H9 (cell line): ENCODE data around the gene ZNF775. TPM values are rescaled to one million over a fixed set of nuclear protein-coding genes. Genes with fewer than 3 reads are reported as not detected.

Experiments used
- DNase-seq: peaks from one replicate; pipeline ENCODE4 v3.0.0-alpha.2; 2017
- H2AFZ ChIP-seq: one replicate; pipeline ENCODE4 v1.6.1; 2013; ENCODE audit warnings: mild to moderate bottlenecking, low read length, control low read depth, moderate library complexity
- H2AK5ac ChIP-seq: 2 replicates; pipeline ENCODE4 v1.6.1; 2013; ENCODE audit warnings: low read length, control low read depth, mixed read lengths; ENCODE audit not compliant: insufficient read length
- H2BK120ac ChIP-seq: one replicate; pipeline ENCODE4 v1.6.1; 2013; ENCODE audit warnings: low read depth, mild to moderate bottlenecking, low read length, control low read depth, inconsistent platforms; ENCODE audit not compliant: poor library complexity, severe bottlenecking
- H2BK12ac ChIP-seq: 2 replicates; pipeline ENCODE4 v1.6.1; 2013; ENCODE audit warnings: low read length, control low read depth, mixed read lengths, low read depth; ENCODE audit not compliant: insufficient read length
- H2BK15ac ChIP-seq: 2 replicates; pipeline ENCODE4 v1.6.1; 2013; ENCODE audit warnings: low read depth, low read length, control low read depth
- H2BK20ac ChIP-seq: one replicate; pipeline ENCODE4 v1.6.1; 2013; ENCODE audit warnings: low read depth, mild to moderate bottlenecking, low read length, control low read depth, inconsistent platforms; ENCODE audit not compliant: poor library complexity, severe bottlenecking
- H2BK5ac ChIP-seq: 2 replicates; pipeline ENCODE4 v1.6.1; 2013; ENCODE audit warnings: low read length, control low read depth, mixed read lengths; ENCODE audit not compliant: insufficient read length
- H3K14ac ChIP-seq: 2 replicates; pipeline ENCODE4 v1.6.1; 2013; ENCODE audit warnings: low read length, control low read depth; ENCODE audit not compliant: insufficient read depth
- H3K18ac ChIP-seq: 2 replicates; pipeline ENCODE4 v1.6.1; 2013; ENCODE audit warnings: low read depth, mild to moderate bottlenecking, mixed read lengths, low read length, control low read depth; ENCODE audit not compliant: insufficient read length
- H3K23ac ChIP-seq: 2 replicates; pipeline ENCODE4 v1.6.1; 2013; ENCODE audit warnings: low read length, control low read depth, mixed read lengths, low read depth; ENCODE audit not compliant: insufficient read length
- H3K23me2 ChIP-seq: 2 replicates; pipeline ENCODE4 v1.6.1; 2013; ENCODE audit warnings: low read depth, mild to moderate bottlenecking, mixed read lengths, low read length, control low read depth; ENCODE audit not compliant: insufficient read length, poor library complexity, severe bottlenecking
- H3K27ac ChIP-seq: 2 replicates; pipeline ENCODE4 v1.5.1; 2013; ENCODE audit warnings: low read length, control low read depth, mixed read lengths, low read depth; ENCODE audit not compliant: insufficient read length
- H3K27me3 ChIP-seq: 2 replicates; pipeline ENCODE4 v1.6.1; 2013; ENCODE audit warnings: low read length, control low read depth, inconsistent platforms; ENCODE audit not compliant: insufficient read depth
- H3K4ac ChIP-seq: 2 replicates; pipeline ENCODE4 v1.6.1; 2013; ENCODE audit warnings: low read depth, mild to moderate bottlenecking, control low read depth, inconsistent platforms, low read length, moderate library complexity
- H3K4me1 ChIP-seq: 2 replicates; pipeline ENCODE4 v1.6.1; 2013; ENCODE audit warnings: low read length, control low read depth, inconsistent platforms; ENCODE audit not compliant: insufficient read depth
- H3K4me2 ChIP-seq: 2 replicates; pipeline ENCODE4 v1.6.1; 2013; ENCODE audit warnings: low read length, control low read depth, mixed read lengths; ENCODE audit not compliant: insufficient read length, insufficient read depth
- H3K56ac ChIP-seq: 2 replicates; pipeline ENCODE4 v1.6.1; 2013; ENCODE audit warnings: low read depth, mild to moderate bottlenecking, mixed read lengths, low read length, control low read depth; ENCODE audit not compliant: insufficient read length
- H3K79me1 ChIP-seq: 2 replicates; pipeline ENCODE4 v1.6.1; 2013; ENCODE audit warnings: low read depth, mild to moderate bottlenecking, moderate library complexity, low read length, control low read depth, inconsistent platforms; ENCODE audit not compliant: insufficient read depth, poor library complexity, severe bottlenecking
- H3K79me2 ChIP-seq: 2 replicates; pipeline ENCODE4 v1.6.1; 2013; ENCODE audit warnings: low read length, control low read depth, inconsistent platforms; ENCODE audit not compliant: insufficient read depth
- H3K9ac ChIP-seq: 2 replicates; pipeline ENCODE4 v1.6.1; 2013; ENCODE audit warnings: low read length, control low read depth, mixed read lengths; ENCODE audit not compliant: insufficient read length; ENCODE audit errors: extremely low read depth
- H3K9me3 ChIP-seq: one replicate; pipeline ENCODE4 v1.6.1; 2013; ENCODE audit warnings: low read depth, low read length, inconsistent platforms; ENCODE audit not compliant: control insufficient read depth
- H3T11ph ChIP-seq: one replicate; pipeline ENCODE4 v1.6.1; 2013; ENCODE audit warnings: mild to moderate bottlenecking, low read length, control low read depth, inconsistent platforms
- H4K20me1 ChIP-seq: one replicate; pipeline ENCODE4 v1.6.1; 2013; ENCODE audit not compliant: control insufficient read depth, insufficient read length, insufficient read depth
- H4K5ac ChIP-seq: 2 replicates; pipeline ENCODE4 v1.6.1; 2013; ENCODE audit warnings: low read depth, mild to moderate bottlenecking, mixed read lengths, low read length, control low read depth; ENCODE audit not compliant: insufficient read length
- H4K8ac ChIP-seq: replicated peaks from 2 replicates; pipeline ENCODE4 v1.6.1; 2013; ENCODE audit warnings: low read length, control low read depth, mixed read lengths, low read depth; ENCODE audit not compliant: insufficient read length
- H4K91ac ChIP-seq: 2 replicates; pipeline ENCODE4 v1.6.1; 2013; ENCODE audit warnings: low read depth, mild to moderate bottlenecking, moderate library complexity, mixed read lengths, low read length, control low read depth; ENCODE audit not compliant: insufficient read length
- H3K27ac Mint-ChIP-seq, 3 experiments: 2 replicates in 2 of 3; 3 replicates in 1 of 3; pipeline ENCODE4 v1.8.0; 2020 to 2021; ENCODE audit warnings: mixed read lengths in 3 of 3, mild to moderate bottlenecking in 1 of 3, moderate library complexity in 1 of 3
- H3K27me3 Mint-ChIP-seq: 2 replicates; pipeline ENCODE4 v1.8.0; 2021; ENCODE audit warnings: low read depth, mild to moderate bottlenecking, moderate library complexity, mixed read lengths
- H3K36me3 Mint-ChIP-seq, 3 experiments: 2 replicates in 2 of 3; 3 replicates in 1 of 3; pipeline ENCODE4 v1.8.0; 2020 to 2021; ENCODE audit warnings: low read depth in 3 of 3, mixed read lengths in 3 of 3; ENCODE audit not compliant: insufficient read depth in 1 of 3
- H3K4me1 Mint-ChIP-seq, 2 experiments: 2 replicates each; pipeline ENCODE4 v1.8.0; 2020; ENCODE audit warnings: mixed read lengths in 2 of 2
- H3K4me3 Mint-ChIP-seq, 2 experiments: 2 replicates in 1 of 2; 3 replicates in 1 of 2; pipeline ENCODE4 v1.8.0; 2020 to 2021; ENCODE audit warnings: mild to moderate bottlenecking in 2 of 2, mixed read lengths in 2 of 2, moderate library complexity in 1 of 2
- H3K9me3 Mint-ChIP-seq, 2 experiments: 2 replicates in 1 of 2; 3 replicates in 1 of 2; pipeline ENCODE4 v1.8.0; 2020; ENCODE audit warnings: mild to moderate bottlenecking in 2 of 2, mixed read lengths in 2 of 2, moderate library complexity in 1 of 2
- CTCF ChIP-seq: fragments of 200-600 bp; sonication (generic); conservative IDR thresholded peaks from 3 replicates; pipeline ENCODE4 v1.8.0; 2021; ENCODE audit warnings: antibody characterized with exemption, mild to moderate bottlenecking
- WGBS: extraction: QIAGEN DNeasy Blood & Tissue Kit; methylation state at CpG from one replicate; pipeline ENCODE4 v1.1.7; 2013; ENCODE audit warnings: missing lambda C conversion rate, low lambda C conversion rate, mixed read lengths; ENCODE audit not compliant: insufficient read length; ENCODE audit errors: extremely low coverage; 5-methylcytosine and 5-hydroxymethylcytosine counted together
- total RNA-seq: library from RNA; stranded (reverse); gene quantifications from 2 replicates; pipeline ENCODE4 v1.2.1, GENCODE V29; 2021

ZNF775 gene
- total RNA-seq, 1 experiment from 2014 or later = 10.5 TPM

GRCh38 chr7:150372271-150373048, 6.7 kb upstream of the ZNF775 start:
- no peak overlapping the region for H4K8ac ChIP-seq
- no peak overlapping the region for H3K27ac ChIP-seq
- Mint-ChIP-seq H3K27ac (peak overlapping the region in 2 of 3 experiments; percentile 10 to 94; a peak in 3 of 7 replicates), H3K27me3 (no peaks in the 10 kb centered on the region; the same call in 1 of the 2 replicates), H3K4me3 (no peak overlapping the region), H3K36me3 (peaks cover 30 to 54% (median 43%) of the 10 kb centered on the region in 3 experiments; a peak in 6 of 7 replicates), H3K4me1 (peaks cover 54 to 66% of the 10 kb centered on the region in 2 experiments), H3K9me3 (no peaks in the 10 kb centered on the region)
- no peak overlapping the region for H2AK5ac ChIP-seq
- H3K18ac ChIP-seq = no peak overlapping the region
- H3K14ac ChIP-seq = no peak overlapping the region; the same call in 1 of the 2 replicates
- H2AFZ ChIP-seq = no peak overlapping the region
- H3K4ac ChIP-seq = no peak overlapping the region
- no peak for TF ChIP-seq CTCF
- H3K4me2 ChIP-seq = no peak overlapping the region
- H3K56ac ChIP-seq = no peak overlapping the region
- H2BK20ac ChIP-seq = no peak overlapping the region
- peaks cover 12% of the 10 kb centered on the region; the same call in 1 of the 2 replicates for H3K79me2 ChIP-seq
- H3K23me2 ChIP-seq = peaks cover 16% of the 10 kb centered on the region
- H2BK120ac ChIP-seq = no peak overlapping the region
- 0 out of 2 replicates have a peak overlapping the region, but pooled peaks have one; percentile 4 for H2BK15ac ChIP-seq
- H3K9ac ChIP-seq = no peak overlapping the region
- H3K79me1 ChIP-seq = peaks cover 7% of the 10 kb centered on the region
- H4K91ac ChIP-seq = no peak overlapping the region
- no peaks in the 10 kb centered on the region for H3K27me3 ChIP-seq
- H2BK12ac ChIP-seq = no peak overlapping the region
- H3K23ac ChIP-seq = no peak overlapping the region
- no peaks in the 10 kb centered on the region for H3K9me3 ChIP-seq
- H3K4me1 ChIP-seq = peaks cover 10% of the 10 kb centered on the region; the same call in 1 of the 2 replicates
- DNase-seq = peak; percentile 65
- no peak overlapping the region for H3T11ph ChIP-seq
- no peak overlapping the region for H2BK5ac ChIP-seq
- no peak overlapping the region for H4K5ac ChIP-seq
- no CpG with 5 or more reads among the region's 79 CpGs for WGBS
- no peaks in the 10 kb centered on the region for H4K20me1 ChIP-seq
